ENCODE measurements around the gene NCKAP5L.
"Not testable (repeated sequence)": the region's sequence is repeated elsewhere in the genome, so short reads cannot be mapped to it uniquely, and the experiment has no call there.

The NCKAP5L gene

GRCh38 chr12:49794811-49795653 lies 33.2 kb downstream of the NCKAP5L start:
- no peak overlapping the region for H3K4me3 ChIP-seq (ENCODE audit: low read length)
- TF ChIP-seq ZNF274 (IDR thresholded peaks at IDR 0.05; ENCODE audit: low read depth, low read length): no peak

DNA sequence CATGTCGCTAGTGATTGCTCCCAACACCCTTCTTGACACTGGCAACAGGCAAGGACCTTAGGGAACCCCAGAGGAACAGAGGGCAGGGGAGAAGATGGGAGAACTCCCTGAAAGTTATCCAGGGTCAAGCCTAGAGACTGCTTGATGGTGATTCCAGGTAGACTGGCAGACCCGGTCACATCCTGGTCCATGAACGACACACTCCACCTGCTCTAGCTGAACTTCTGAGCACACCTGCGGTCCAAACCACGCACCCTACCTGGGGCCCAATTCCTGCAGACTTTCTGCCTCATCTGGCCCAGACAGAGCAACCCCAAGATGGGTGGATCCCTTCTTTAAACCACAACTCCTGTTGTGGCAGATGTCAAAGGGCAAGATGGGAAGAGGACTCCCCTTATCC lies 34.2 kb downstream of the NCKAP5L start:
- no peak for TF ChIP-seq ZNF274 (IDR thresholded peaks at IDR 0.05; ENCODE audit: low read depth, low read length)
- no peak overlapping the region for H3K4me3 ChIP-seq (ENCODE audit: low read length)

- no peak overlapping the region for H3K4me3 ChIP-seq (ENCODE audit: low read length)
- no peak for TF ChIP-seq ZNF274 (IDR thresholded peaks at IDR 0.05; ENCODE audit: low read depth, low read length)
Observed at GRCh38 chr12:49793620-49794019, 34.6 kb downstream of the NCKAP5L start.

- no peak for TF ChIP-seq ZNF274 (IDR thresholded peaks at IDR 0.05; ENCODE audit: low read depth, low read length)
- no peak overlapping the region for H3K4me3 ChIP-seq (ENCODE audit: low read length)
Observed at GRCh38 chr12:49792976-49793580, 35.1 kb downstream of the NCKAP5L start.

- H3K4me3 ChIP-seq (ENCODE audit: low read length): no peak overlapping the region
- no peak for TF ChIP-seq ZNF274 (IDR thresholded peaks at IDR 0.05; ENCODE audit: low read depth, low read length)
Observed at GRCh38 chr12:49792181-49792970, 35.8 kb downstream of the NCKAP5L start.

- no peak overlapping the region for H3K4me3 ChIP-seq (ENCODE audit: low read length)
- no peak for TF ChIP-seq ZNF274 (IDR thresholded peaks at IDR 0.05; ENCODE audit: low read depth, low read length)
Observed at GRCh38 chr12:49791700-49792099, 36.5 kb downstream of the NCKAP5L start.

- TF ChIP-seq ZNF274 (IDR thresholded peaks at IDR 0.05; ENCODE audit: low read depth, low read length): no peak
- H3K4me3 ChIP-seq (ENCODE audit: low read length): no peak overlapping the region
Observed at GRCh38 chr12:49790741-49791555, 37.3 kb downstream of the NCKAP5L start.

DNA sequence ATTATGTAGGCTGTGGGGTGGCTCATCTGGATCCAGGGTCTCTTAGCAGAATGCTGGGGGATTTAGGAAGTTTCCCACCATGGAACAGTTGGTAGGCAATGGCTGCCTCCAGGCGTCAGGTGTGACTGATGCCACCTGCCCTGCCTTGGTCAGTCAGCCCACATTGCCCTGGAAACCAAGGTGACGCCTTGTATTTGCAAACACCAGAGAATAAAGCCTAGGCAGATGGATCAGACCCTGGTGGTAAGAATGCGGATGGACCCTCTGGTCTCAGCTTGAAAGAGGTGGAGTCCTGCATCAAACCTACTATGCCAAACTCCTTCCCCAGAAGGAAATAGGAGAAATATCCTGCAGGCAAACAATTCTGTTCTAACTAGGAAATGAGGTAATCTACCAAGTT lies 38.2 kb downstream of the NCKAP5L start:
- H3K4me3 ChIP-seq (ENCODE audit: low read length): no peak overlapping the region
- no peak for TF ChIP-seq ZNF274 (IDR thresholded peaks at IDR 0.05; ENCODE audit: low read depth, low read length)

DNA sequence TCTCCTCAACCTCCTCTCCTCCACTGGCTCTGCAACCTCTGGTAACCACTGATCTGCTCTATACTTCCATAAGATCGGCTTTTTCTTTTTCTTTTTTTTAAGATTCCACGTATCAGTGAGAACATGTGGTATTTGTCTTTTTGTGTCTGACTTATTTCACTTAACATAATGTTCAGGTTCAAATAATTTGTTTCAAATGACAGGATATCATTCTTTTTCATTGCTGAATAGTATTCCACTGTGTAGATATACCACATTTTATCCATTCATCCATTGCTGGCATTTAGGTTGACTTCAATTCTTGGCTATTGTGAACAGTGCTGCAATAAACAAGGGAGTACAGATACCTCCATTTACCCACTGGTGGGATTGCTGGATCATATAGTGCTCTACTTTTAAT lies 40.5 kb downstream of the NCKAP5L start:
- no peak overlapping the region for H3K4me3 ChIP-seq (ENCODE audit: low read length)
- TF ChIP-seq ZNF274 (IDR thresholded peaks at IDR 0.05; ENCODE audit: low read depth, low read length): no peak

GRCh38 chr12:49784756-49785409 lies 43.3 kb downstream of the NCKAP5L start:
- no peak for TF ChIP-seq ZNF274 (IDR thresholded peaks at IDR 0.05; ENCODE audit: low read depth, low read length)
- no peak overlapping the region for H3K4me3 ChIP-seq (ENCODE audit: low read length)

- TF ChIP-seq ZNF274 (IDR thresholded peaks at IDR 0.05; ENCODE audit: low read depth, low read length): no peak
Observed at GRCh38 chr12:49783917-49784676, 44.1 kb downstream of the NCKAP5L start.

GRCh38 chr12:49780914-49781313 lies 47.3 kb downstream of the NCKAP5L start:
- not testable (repeated sequence) for H3K4me3 ChIP-seq (ENCODE audit: low read length)

More at GRCh38 chr12:49783917-49784676, 44.1 kb downstream of the NCKAP5L start:
- H3K4me3 ChIP-seq (ENCODE audit: low read length): no peak overlapping the region

DNA sequence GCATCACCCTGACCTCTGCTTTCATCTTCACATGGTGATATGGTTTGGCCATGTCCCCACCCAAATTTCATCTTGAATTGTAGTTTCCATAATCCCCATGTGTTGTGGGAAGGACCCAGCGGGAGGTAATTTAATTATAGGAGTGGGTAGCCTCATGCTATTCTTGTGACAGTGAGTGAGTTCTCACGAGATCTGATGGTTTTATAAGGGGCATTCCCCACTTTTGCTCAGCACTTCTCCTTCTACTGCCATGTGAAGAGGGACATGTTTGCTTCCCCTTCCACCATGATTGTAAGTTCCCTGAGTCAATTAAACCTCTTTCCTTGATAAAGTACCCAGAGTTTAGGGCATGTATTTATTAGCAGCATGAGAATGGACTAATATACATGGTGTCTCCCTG lies 48.6 kb downstream of the NCKAP5L start:
- no peak overlapping the region for H3K4me3 ChIP-seq (ENCODE audit: low read length)
- TF ChIP-seq ZNF274 (IDR thresholded peaks at IDR 0.05; ENCODE audit: low read depth, low read length): no peak

All from GM08714 (cell line).